IPS DF 4.7 (cell line): ENCODE results near the gene TTLL8.

Source experiments
- DNase-seq: peaks from one replicate; pipeline ENCODE4 v3.0.0-alpha.2; 2013; ENCODE audit warnings: low spot score; ENCODE audit errors: extremely low read depth

The TTLL8 gene

DNA sequence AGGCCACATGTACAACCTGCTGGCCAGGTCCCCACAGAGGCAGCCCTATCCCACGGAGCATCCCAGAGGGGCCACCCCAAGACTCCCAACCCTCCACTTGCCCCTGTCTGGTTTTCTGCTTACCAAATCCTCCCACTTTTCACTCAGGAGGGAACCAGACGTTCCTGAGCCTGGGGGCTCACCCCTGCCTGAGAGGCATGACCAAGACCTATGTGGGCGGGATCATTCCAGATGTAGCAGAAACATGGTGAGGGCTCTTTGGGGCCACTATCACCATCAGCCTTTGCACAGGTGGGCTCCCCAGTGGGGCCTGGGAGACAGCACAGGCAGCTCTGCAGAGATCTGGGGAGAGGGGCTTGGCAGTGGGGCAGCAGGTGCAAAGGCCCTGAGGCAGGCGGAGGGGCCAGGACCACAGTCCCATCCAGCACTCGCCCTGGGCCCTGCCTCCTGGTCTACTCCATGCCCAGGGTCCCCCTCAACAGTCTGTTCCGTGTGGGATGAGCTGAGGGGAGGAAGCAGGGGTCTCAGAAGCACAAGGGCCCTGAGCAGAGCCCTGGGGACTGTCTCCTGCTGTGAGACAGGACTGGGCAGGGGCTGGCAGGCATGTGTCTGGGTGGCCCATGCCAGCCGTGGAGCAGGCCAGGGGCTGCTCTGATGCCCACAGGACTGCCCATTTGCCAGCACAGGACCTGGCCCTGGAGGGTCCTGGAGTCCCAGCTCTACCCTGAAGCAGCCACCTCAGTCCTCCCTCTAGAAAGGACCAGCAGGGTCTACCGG is 88.2 kb downstream of the TTLL8 start:
- no peak for DNase-seq

GRCh38 chr22:49968831-49969661 is 89.1 kb downstream of the TTLL8 start:
- DNase-seq, result no peak
